Activated naive CD4-positive, alpha-beta T cell treated with anti-CD3 and anti-CD28 coated beads, Interleukin-2, amount 10 ng/mL, durations not matched to agents 7 days and 5 days (primary cell): ENCODE data around the gene HID1.
A peak's percentile ranks its signal among the peaks of the same experiment; 100 is the strongest.
"Not testable (repeated sequence)": the region's sequence is repeated elsewhere in the genome, so short reads cannot be mapped to it uniquely, and the experiment has no call there.

Source experiments
- CTCF ChIA-PET: fragments of 350-600 bp; sonication (Branson Sonifier 250); formaldehyde crosslinking; loops from one replicate; lab custom pipeline; 2021; ENCODE audit warnings: antibody characterized with exemption; lab: Charles Lee
- DNase-seq: peaks from one replicate; pipeline ENCODE4 v3.0.0-alpha.2; 2020
- H3K27ac Mint-ChIP-seq: one replicate; pipeline ENCODE4 v1.8.0; 2021; ENCODE audit warnings: mild to moderate bottlenecking, moderate library complexity, mixed read lengths
- H3K27me3 Mint-ChIP-seq: one replicate; pipeline ENCODE4 v1.8.0; 2021; ENCODE audit warnings: mild to moderate bottlenecking, mixed read lengths
- H3K36me3 Mint-ChIP-seq: one replicate; pipeline ENCODE4 v1.8.0; 2021; ENCODE audit warnings: mixed read lengths
- H3K4me1 Mint-ChIP-seq: one replicate; pipeline ENCODE4 v1.8.0; 2021; ENCODE audit warnings: mixed read lengths
- H3K4me3 Mint-ChIP-seq: one replicate; pipeline ENCODE4 v1.8.0; 2021; ENCODE audit warnings: mild to moderate bottlenecking, moderate library complexity, mixed read lengths
- H3K9me3 Mint-ChIP-seq: one replicate; pipeline ENCODE4 v1.8.0; 2021; ENCODE audit warnings: mixed read lengths

Gene HID1

GRCh38 chr17:74987909-74988711 is 15.6 kb upstream of the HID1 start:
- H3K27ac Mint-ChIP-seq, result no peak overlapping the region
- no peaks in the 10 kb centered on the region for H3K36me3 Mint-ChIP-seq
- CTCF ChIA-PET, result interaction anchor here (0.7 to 2.0 kb wide), 7 partner anchors 18 to 74 kb away, joined by 3 to 13 read pairs (median 4); partner anchors contain the start of gene MRPL58
- H3K9me3 Mint-ChIP-seq, result no peaks in the 10 kb centered on the region
- H3K4me3 Mint-ChIP-seq, result peak overlapping the region; percentile 69
- peaks cover 23% of the 10 kb centered on the region for H3K4me1 Mint-ChIP-seq
- peaks cover 84% of the 10 kb centered on the region for H3K27me3 Mint-ChIP-seq
- peak; percentile 60 for DNase-seq

- peak within 1 kb of the TSS; percentile 81 for H3K4me3 Mint-ChIP-seq
- H3K9me3 Mint-ChIP-seq, result no peaks in the 10 kb centered on the region
- CTCF ChIA-PET, result interaction anchor here (1.0 to 2.0 kb wide), 6 partner anchors 12 to 126 kb away, joined by 3 to 13 read pairs (median 4); partner anchors contain the start of gene MRPL58
- peak within 1 kb of the TSS; percentile 69 for H3K27ac Mint-ChIP-seq
- peak; percentile 95 for DNase-seq
- H3K4me1 Mint-ChIP-seq, result peaks cover 27% of the 10 kb centered on the region
- peaks cover 88% of the 10 kb centered on the region for H3K27me3 Mint-ChIP-seq
- no peaks in the 10 kb centered on the region for H3K36me3 Mint-ChIP-seq
Observed at GRCh38 chr17:74987418-74987908, 14.9 kb upstream of the HID1 start, which contains the start of gene CDR2L. Gene CDR2L (plus strand): TSS chr17:74987632. CDS start chr17:74988044, 412 bp downstream.

GRCh38 chr17:74986206-74986576 is 13.6 kb upstream of the HID1 start:
- no peak overlapping the region for H3K27ac Mint-ChIP-seq
- DNase-seq, result no peak
- CTCF ChIA-PET, result interaction anchor here (0.7 kb wide), 1 partner anchor 26 kb away, joined by 5 read pairs; no protein-coding TSS in a partner anchor
- no peak overlapping the region for H3K4me3 Mint-ChIP-seq
- peaks cover 35% of the 10 kb centered on the region for H3K4me1 Mint-ChIP-seq
- no peaks in the 10 kb centered on the region for H3K36me3 Mint-ChIP-seq
- H3K9me3 Mint-ChIP-seq, result no peaks in the 10 kb centered on the region
- peaks cover 89% of the 10 kb centered on the region for H3K27me3 Mint-ChIP-seq

- Mint-ChIP-seq H3K27me3 (peaks cover 82% of the 10 kb centered on the region), H3K4me3 (peak overlapping the region; percentile 21), H3K4me1 (peaks cover 35% of the 10 kb centered on the region)
- H3K36me3 Mint-ChIP-seq, H3K9me3 Mint-ChIP-seq, H3K27ac Mint-ChIP-seq, DNase-seq: not testable (repeated sequence)
- CTCF ChIA-PET, result interaction anchor here (1.3 kb wide), 2 partner anchors 22 to 29 kb away, joined by 5 read pairs; partner anchors contain the start of gene MRPL58
Observed at GRCh38 chr17:74982663-74983313, 10.2 kb upstream of the HID1 start.

GRCh38 chr17:74981979-74982662 is 9.6 kb upstream of the HID1 start:
- peaks cover 84% of the 10 kb centered on the region for H3K27me3 Mint-ChIP-seq
- H3K4me3 Mint-ChIP-seq, result peak overlapping the region; percentile 81
- peak; percentile 88 for DNase-seq
- CTCF ChIA-PET, result interaction anchor here (1.3 kb wide), 1 partner anchor 30 kb away, joined by 5 read pairs; the partner anchor contains the start of gene MRPL58
- peak overlapping the region; percentile 75 for H3K27ac Mint-ChIP-seq
- H3K36me3 Mint-ChIP-seq, result no peaks in the 10 kb centered on the region
- H3K9me3 Mint-ChIP-seq, result no peaks in the 10 kb centered on the region
- peaks cover 33% of the 10 kb centered on the region for H3K4me1 Mint-ChIP-seq

- H3K4me1 Mint-ChIP-seq, result peaks cover 26% of the 10 kb centered on the region
- DNase-seq, result no peak
- CTCF ChIA-PET, result no interaction called here
Observed at GRCh38 chr17:74981318-74981978, 8.9 kb upstream of the HID1 start.

GRCh38 chr17:74979408-74980146 is 7.0 kb upstream of the HID1 start:
- no peaks in the 10 kb centered on the region for H3K9me3 Mint-ChIP-seq
- no peak overlapping the region for H3K4me3 Mint-ChIP-seq
- CTCF ChIA-PET, result interaction anchor here (1.1 kb wide), 1 partner anchor 117 kb away, joined by 3 read pairs; no protein-coding TSS in a partner anchor
- no peak for DNase-seq
- H3K27ac Mint-ChIP-seq, result no peak overlapping the region
- no peaks in the 10 kb centered on the region for H3K36me3 Mint-ChIP-seq
- H3K27me3 Mint-ChIP-seq, result peaks cover 81% of the 10 kb centered on the region
- H3K4me1 Mint-ChIP-seq, result peaks cover 26% of the 10 kb centered on the region

More at GRCh38 chr17:74981318-74981978, 8.9 kb upstream of the HID1 start:
- Mint-ChIP-seq H3K27ac (peak overlapping the region; percentile 75), H3K4me3 (peak overlapping the region; percentile 81), H3K36me3 (no peaks in the 10 kb centered on the region), H3K27me3 (peaks cover 85% of the 10 kb centered on the region), H3K9me3 (no peaks in the 10 kb centered on the region)

GRCh38 chr17:74978240-74978639 is 5.7 kb upstream of the HID1 start:
- DNase-seq, result no peak
- Mint-ChIP-seq H3K9me3 (no peaks in the 10 kb centered on the region), H3K27ac (no peak overlapping the region), H3K4me1 (peaks cover 24% of the 10 kb centered on the region), H3K27me3 (peaks cover 82% of the 10 kb centered on the region), H3K36me3 (no peaks in the 10 kb centered on the region), H3K4me3 (no peak overlapping the region)
- CTCF ChIA-PET, result interaction anchor here (0.5 to 1.3 kb wide), 2 partner anchors 84 to 223 kb away, joined by 3 read pairs; no protein-coding TSS in a partner anchor

GRCh38 chr17:74977802-74978201 is 5.2 kb upstream of the HID1 start:
- no peaks in the 10 kb centered on the region for H3K9me3 Mint-ChIP-seq
- peaks cover 83% of the 10 kb centered on the region for H3K27me3 Mint-ChIP-seq
- CTCF ChIA-PET, result interaction anchor here (0.5 to 1.3 kb wide), 2 partner anchors 84 to 224 kb away, joined by 3 read pairs; no protein-coding TSS in a partner anchor
- H3K4me3 Mint-ChIP-seq, result no peak overlapping the region
- no peak for DNase-seq
- no peaks in the 10 kb centered on the region for H3K36me3 Mint-ChIP-seq
- H3K27ac Mint-ChIP-seq, result no peak overlapping the region
- peaks cover 28% of the 10 kb centered on the region for H3K4me1 Mint-ChIP-seq

- Mint-ChIP-seq H3K4me3 (no peak overlapping the region), H3K4me1 (peaks cover 16% of the 10 kb centered on the region), H3K27me3 (peaks cover 83% of the 10 kb centered on the region), H3K9me3 (no peaks in the 10 kb centered on the region), H3K36me3 (no peaks in the 10 kb centered on the region), H3K27ac (no peak overlapping the region)
- no peak for DNase-seq
- CTCF ChIA-PET, result interaction anchor here (8.0 kb wide), 1 partner anchor 15 kb away, joined by 63 read pairs; no protein-coding TSS in a partner anchor
Observed at GRCh38 chr17:74975943-74976342, 3.4 kb upstream of the HID1 start.

GRCh38 chr17:74972973-74973328 is 392 bp upstream of the HID1 start:
- no peak overlapping the region for H3K27ac Mint-ChIP-seq
- CTCF ChIA-PET, result interaction anchor here (1.0 to 8.0 kb wide), 4 partner anchors 12 to 439 kb away, joined by 3 to 63 read pairs (median 4); no protein-coding TSS in a partner anchor

GRCh38 chr17:74971842-74972106 is 785 bp downstream of the HID1 start:
- Mint-ChIP-seq H3K4me1 (peaks cover 6% of the 10 kb centered on the region), H3K27ac (no peak overlapping the region), H3K36me3 (no peaks in the 10 kb centered on the region), H3K9me3 (no peaks in the 10 kb centered on the region), H3K4me3 (peak overlapping the region; percentile 46), H3K27me3 (peaks cover 67% of the 10 kb centered on the region)
- CTCF ChIA-PET, result interaction anchor here (0.6 to 8.0 kb wide), 5 partner anchors 11 to 230 kb away, joined by 3 to 63 read pairs (median 3); no protein-coding TSS in a partner anchor
- DNase-seq, result no peak

More at GRCh38 chr17:74972973-74973328, 392 bp upstream of the HID1 start:
- no peaks in the 10 kb centered on the region for H3K9me3 Mint-ChIP-seq
- peak overlapping the region; percentile 74 for H3K4me3 Mint-ChIP-seq
- DNase-seq, result no peak
- peaks cover 79% of the 10 kb centered on the region for H3K27me3 Mint-ChIP-seq
- no peaks in the 10 kb centered on the region for H3K36me3 Mint-ChIP-seq
- H3K4me1 Mint-ChIP-seq, result peaks cover 6% of the 10 kb centered on the region
